Liver (tissue), 9 donors: ENCODE results near the gene ZC3H7B. TPM values are rescaled to one million over a fixed set of nuclear protein-coding genes. Genes with fewer than 3 reads are reported as not detected.

ENCODE experiments used
- DNase-seq: peaks from one replicate; pipeline ENCODE4 v3.0.0-alpha.2; 2017; ENCODE audit warnings: low spot score
- H3K27ac ChIP-seq, 2 donors: one replicate each; pipeline ENCODE4 v1.7.0; 2013; ENCODE audit warnings: inconsistent platforms in 2 of 2, low read length in 2 of 2, control low read depth in 1 of 2, low read depth in 1 of 2, mild to moderate bottlenecking in 1 of 2
- H3K27me3 ChIP-seq, 4 donors: one replicate each; pipeline versions ENCODE4 v1.6.1 to v1.7.0; 2013; ENCODE audit warnings: low read length in 3 of 4, inconsistent platforms in 1 of 4, mild to moderate bottlenecking in 1 of 4, moderate library complexity in 1 of 4; ENCODE audit not compliant: control insufficient read depth in 4 of 4, insufficient read depth in 4 of 4
- H3K36me3 ChIP-seq, 4 donors: one replicate each; pipeline versions ENCODE4 v1.6.1 to v1.7.0; 2013; ENCODE audit warnings: low read length in 3 of 4, mild to moderate bottlenecking in 3 of 4, low read depth in 1 of 4, moderate library complexity in 1 of 4; ENCODE audit not compliant: control insufficient read depth in 4 of 4, insufficient read depth in 3 of 4
- H3K4me1 ChIP-seq, 4 donors: one replicate each; pipeline versions ENCODE4 v1.6.1 to v1.7.0; 2013; ENCODE audit warnings: low read length in 3 of 4, mild to moderate bottlenecking in 3 of 4, moderate library complexity in 1 of 4; ENCODE audit not compliant: control insufficient read depth in 4 of 4, insufficient read depth in 4 of 4
- H3K4me3 ChIP-seq, 3 donors: one replicate each; pipeline versions ENCODE4 v1.6.1 to v1.7.0; 2013; ENCODE audit warnings: low read length in 3 of 3, control low read depth in 1 of 3, low read depth in 1 of 3, mild to moderate bottlenecking in 1 of 3
- H3K9ac ChIP-seq, 2 donors: one replicate each; pipeline ENCODE4 v1.7.0; 2013; ENCODE audit warnings: low read length in 2 of 2, mild to moderate bottlenecking in 2 of 2, moderate library complexity in 2 of 2, control low read depth in 1 of 2, low read depth in 1 of 2
- H3K9me3 ChIP-seq, 4 donors: one replicate each; pipeline versions ENCODE4 v1.6.1 to v1.7.0; 2013; ENCODE audit warnings: low read length in 3 of 4; ENCODE audit not compliant: control insufficient read depth in 4 of 4
- ATF3 ChIP-seq: IDR thresholded peaks from 2 replicates; pipeline ENCODE4 v1.6.1; 2016; ENCODE audit warnings: antibody characterized with exemption
- CTCF ChIP-seq: fragments of 150-350 bp; IDR thresholded peaks from 2 replicates; pipeline ENCODE4 v1.5.1; 2017; ENCODE audit warnings: improper control_type of control experiment, low read depth, low read length; ENCODE audit not compliant: missing input control
- EGR1 ChIP-seq, 2 donors: IDR thresholded peaks; 2 replicates each; pipeline ENCODE4 v1.6.1; 2016 to 2018; ENCODE audit warnings: antibody characterized with exemption in 2 of 2, low read depth in 2 of 2
- FOXA2 ChIP-seq: IDR thresholded peaks from 2 replicates; pipeline ENCODE4 v1.6.1; 2016; ENCODE audit warnings: antibody characterized with exemption
- HNF4A ChIP-seq, 2 donors: conservative IDR thresholded peaks; 2 replicates each; pipeline ENCODE4 v1.6.1; 2016; ENCODE audit warnings: antibody characterized with exemption in 2 of 2, mild to moderate bottlenecking in 2 of 2
- HNF4G ChIP-seq: IDR thresholded peaks from 2 replicates; pipeline ENCODE4 v1.6.1; 2016; ENCODE audit warnings: antibody characterized with exemption
- JUND ChIP-seq, 2 donors: IDR thresholded peaks; 2 replicates each; pipeline ENCODE4 v1.6.1; 2016; ENCODE audit warnings: antibody characterized with exemption in 2 of 2
- NR2F2 ChIP-seq: IDR thresholded peaks from 2 replicates; pipeline ENCODE4 v1.6.1; 2016; ENCODE audit warnings: antibody characterized with exemption
- REST ChIP-seq: IDR thresholded peaks from 2 replicates; pipeline ENCODE4 v1.6.1; 2016; ENCODE audit warnings: antibody characterized with exemption, mild to moderate bottlenecking
- RXRA ChIP-seq, 2 donors: IDR thresholded peaks; 2 replicates each; pipeline ENCODE4 v1.6.1; 2017 to 2018; ENCODE audit warnings: antibody characterized with exemption in 2 of 2, mild to moderate bottlenecking in 1 of 2
- SP1 ChIP-seq: IDR thresholded peaks from 2 replicates; pipeline ENCODE4 v1.6.1; 2018; ENCODE audit warnings: antibody characterized with exemption, mild to moderate bottlenecking
- TAF1 ChIP-seq: conservative IDR thresholded peaks from 2 replicates; pipeline ENCODE4 v1.6.1; 2016; ENCODE audit warnings: antibody characterized with exemption, mild to moderate bottlenecking
- YY1 ChIP-seq: IDR thresholded peaks from 2 replicates; pipeline ENCODE4 v1.6.1; 2016; ENCODE audit warnings: antibody characterized with exemption, mild to moderate bottlenecking
- ZBTB33 ChIP-seq: IDR thresholded peaks from 2 replicates; pipeline ENCODE4 v1.6.1; 2016; ENCODE audit warnings: antibody characterized with exemption
- WGBS: extraction: QIAGEN DNeasy Blood & Tissue Kit; methylation state at CpG from one replicate; pipeline ENCODE4 v1.1.7; 2013; 5-methylcytosine and 5-hydroxymethylcytosine counted together
- polyA plus RNA-seq, 2 donors: library from polyadenylated mRNA; stranded (reverse) in 1 of 2; unstranded in 1 of 2; fragments of 200-250 nt in 1 of 2; fragments of >200 nt in 1 of 2; fragmentation: Nextera tagmentation in 1 of 2; extraction: Ambion mirVana in 1 of 2; gene quantifications; one replicate each; pipeline versions ENCODE4 v1.2.1 to v1.2.3, GENCODE V29; 2013 to 2015
- total RNA-seq, 2 donors: library from RNA; depleted of rRNA; stranded (reverse); fragments of >200 nt; gene quantifications; one replicate each; pipeline ENCODE4 v1.2.3, GENCODE V29; 2014
- donor health status: healthy.
- donor health status: healthy.
- donor health status: healthy.
- donor health status: healthy.
- donor health status: healthy.

Gene ZC3H7B
- total and polyA plus RNA-seq, 4 donors, result 6.6 to 50.2 (median 26.1) TPM

GRCh38 chr22:41377846-41378245 lies 76.5 kb downstream of the ZC3H7B start:
- H3K4me3 ChIP-seq, result no peak overlapping the region
- no peaks in the 10 kb centered on the region for H3K27me3 ChIP-seq
- H3K9me3 ChIP-seq, result no peaks in the 10 kb centered on the region
- TF ChIP-seq ATF3 (no peak), EGR1 (IDR thresholded peaks at IDR 0.05; ENCODE audit: low read depth in 2 of 2) (no peak), NR2F2 (no peak), CTCF (no peak), HNF4G (no peak), RXRA (IDR thresholded peaks at IDR 0.05) (no peak), ZBTB33 (no peak), REST (no peak), JUND (IDR thresholded peaks at IDR 0.05) (no peak), YY1 (no peak), TAF1 (no peak), HNF4A (conservative IDR thresholded peaks at IDR 0.05) (no peak), SP1 (no peak)
- peaks cover 0 to 4% (median 1%) of the 10 kb centered on the region in 4 donors for H3K36me3 ChIP-seq
- no peak overlapping the region for H3K9ac ChIP-seq
- no peak for DNase-seq
- peaks cover 5 to 31% (median 18%) of the 10 kb centered on the region in 4 donors for H3K4me1 ChIP-seq
- WGBS, result 71% methylated on average over 6 of the region's 6 CpGs
- no peak overlapping the region for H3K27ac ChIP-seq

- no peak for DNase-seq
- H3K36me3 ChIP-seq, result peaks cover 0 to 3% (median 0%) of the 10 kb centered on the region in 4 donors
- H3K4me3 ChIP-seq, result peak overlapping the region; percentile 41 to 89 (median 46)
- H3K27me3 ChIP-seq, result no peaks in the 10 kb centered on the region
- 0% methylated on average over 22 of the region's 22 CpGs for WGBS
- no peaks in the 10 kb centered on the region for H3K9me3 ChIP-seq
- peak overlapping the region in 1 of 2 donors; percentile 95 for H3K9ac ChIP-seq
- H3K4me1 ChIP-seq, result peaks cover 3 to 34% (median 27%) of the 10 kb centered on the region in 4 donors
- peak overlapping the region; percentile 94 to 97 for H3K27ac ChIP-seq
- TF ChIP-seq SP1, result peak; percentile 84
- peak; percentile 37 for TF ChIP-seq REST
- peak; percentile 93 for TF ChIP-seq NR2F2
- TF ChIP-seq YY1, result peak; percentile 18
- no peak for TF ChIP-seq ATF3
- peak; percentile 82 to 83 for TF ChIP-seq HNF4A (conservative IDR thresholded peaks at IDR 0.05)
- TF ChIP-seq RXRA (IDR thresholded peaks at IDR 0.05), result peak; percentile 85 to 95
- no peak for TF ChIP-seq FOXA2
- no peak for TF ChIP-seq CTCF
- peak; percentile 12 for TF ChIP-seq ZBTB33
- TF ChIP-seq EGR1 (IDR thresholded peaks at IDR 0.05; ENCODE audit: low read depth in 2 of 2), result peak; percentile 42 to 66
Observed at GRCh38 chr22:41380993-41381328, 79.6 kb downstream of the ZC3H7B start.
